Tongue (tissue), 2 donors: ENCODE results near the gene SND1. TPM values are rescaled to one million over a fixed set of nuclear protein-coding genes. Genes with fewer than 3 reads are reported as not detected.

Experiments used
- DNase-seq: peaks from one replicate; pipeline ENCODE4 v3.0.0-alpha.2; 2015
- total RNA-seq: library from RNA; depleted of rRNA; stranded (reverse); fragments of >200 nt; gene quantifications from one replicate; pipeline ENCODE4 v1.2.3, GENCODE V29; 2014

Gene SND1
- total RNA-seq, 1 donor from 2014 or later, result 111 TPM

DNA sequence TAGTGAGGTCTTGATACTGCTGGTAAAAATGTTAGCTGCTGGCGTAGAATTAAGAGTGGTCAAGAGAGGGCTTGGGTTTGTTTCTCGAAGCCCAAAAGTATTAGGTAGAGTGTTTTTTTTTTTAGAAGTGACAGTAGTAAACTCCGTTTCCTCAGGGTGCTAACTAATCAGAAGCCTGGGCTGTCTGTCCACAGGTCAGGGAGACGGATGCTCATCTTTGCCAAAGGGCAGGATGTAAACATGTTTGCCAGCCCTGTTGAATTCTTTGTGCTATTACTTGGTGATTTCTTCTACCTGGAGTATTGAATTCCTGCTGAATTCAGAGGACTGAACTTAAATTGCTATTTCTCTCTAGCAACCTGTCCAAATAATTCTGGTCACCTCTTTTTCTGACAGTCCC, 117.1 kb downstream of the SND1 start:
- no peak for DNase-seq

DNA sequence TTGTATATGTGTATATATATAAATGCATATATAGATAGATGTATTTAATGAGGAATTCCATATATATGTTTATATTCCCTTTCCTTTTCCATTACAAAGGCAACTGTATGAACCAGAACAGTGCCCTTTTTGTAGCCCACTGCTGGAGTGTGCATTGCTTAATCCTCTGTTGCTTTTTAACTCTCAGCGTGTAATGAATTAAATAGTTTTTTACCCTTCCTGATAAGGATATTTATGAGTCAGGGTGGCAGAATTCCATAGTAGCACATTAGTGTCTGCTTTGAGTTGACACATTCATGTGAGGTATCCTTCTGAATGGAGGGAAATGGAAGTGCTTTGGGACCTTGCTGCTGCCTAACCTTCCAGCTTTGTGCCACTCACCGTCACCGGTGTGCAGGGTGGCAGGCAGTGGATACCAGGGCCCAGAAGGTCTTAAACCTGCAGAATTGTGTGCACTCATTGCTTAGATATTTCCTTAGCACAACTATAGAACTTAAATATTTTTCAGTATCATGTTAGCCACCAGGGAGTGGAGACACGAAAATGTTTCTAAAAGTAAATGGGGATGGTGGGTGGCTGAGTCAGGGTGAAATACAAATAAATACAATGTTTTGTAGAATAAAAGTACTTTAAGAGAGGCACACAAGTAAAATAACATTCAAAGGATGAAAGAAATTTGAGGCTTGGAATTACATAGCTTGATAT, 117.9 kb downstream of the SND1 start:
- no peak for DNase-seq

DNA sequence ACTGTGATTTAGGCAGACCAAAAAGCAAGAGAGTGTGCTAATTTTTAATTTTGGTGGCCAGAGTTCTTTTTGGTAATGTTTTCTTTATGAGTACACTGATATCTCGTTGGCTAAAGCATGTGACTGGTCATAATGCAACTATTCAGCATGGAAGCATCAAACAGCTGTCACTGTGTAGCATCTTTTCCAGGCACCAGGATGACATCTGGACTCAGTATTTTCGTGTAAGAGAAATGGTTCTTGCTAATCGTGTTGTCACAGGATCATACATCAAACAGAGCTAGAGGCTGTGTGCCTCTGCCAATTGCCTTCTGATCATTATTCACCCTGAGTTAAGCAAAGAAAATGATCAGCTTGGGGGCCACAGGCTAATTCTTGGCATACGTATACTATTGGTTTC, 118.9 kb downstream of the SND1 start:
- DNase-seq, result no peak

DNA sequence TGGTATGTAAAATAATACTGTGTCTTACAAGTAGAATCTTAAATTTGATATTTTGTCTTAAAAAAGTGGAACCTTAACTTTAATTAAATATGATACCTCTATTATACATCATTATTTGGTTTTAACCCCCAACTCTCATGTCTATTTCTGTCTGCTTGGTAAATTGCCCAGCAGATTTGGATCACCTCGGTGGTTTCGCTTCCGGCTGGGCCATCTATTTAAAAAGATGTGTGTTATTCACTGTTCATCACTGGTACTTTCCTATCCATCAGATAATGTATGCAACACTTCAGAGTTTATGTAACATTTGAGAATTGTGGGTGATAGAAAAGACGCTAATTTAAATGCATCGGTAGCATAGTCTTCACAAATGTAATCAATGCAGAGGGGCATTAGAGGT, 119.7 kb downstream of the SND1 start:
- no peak for DNase-seq

DNA sequence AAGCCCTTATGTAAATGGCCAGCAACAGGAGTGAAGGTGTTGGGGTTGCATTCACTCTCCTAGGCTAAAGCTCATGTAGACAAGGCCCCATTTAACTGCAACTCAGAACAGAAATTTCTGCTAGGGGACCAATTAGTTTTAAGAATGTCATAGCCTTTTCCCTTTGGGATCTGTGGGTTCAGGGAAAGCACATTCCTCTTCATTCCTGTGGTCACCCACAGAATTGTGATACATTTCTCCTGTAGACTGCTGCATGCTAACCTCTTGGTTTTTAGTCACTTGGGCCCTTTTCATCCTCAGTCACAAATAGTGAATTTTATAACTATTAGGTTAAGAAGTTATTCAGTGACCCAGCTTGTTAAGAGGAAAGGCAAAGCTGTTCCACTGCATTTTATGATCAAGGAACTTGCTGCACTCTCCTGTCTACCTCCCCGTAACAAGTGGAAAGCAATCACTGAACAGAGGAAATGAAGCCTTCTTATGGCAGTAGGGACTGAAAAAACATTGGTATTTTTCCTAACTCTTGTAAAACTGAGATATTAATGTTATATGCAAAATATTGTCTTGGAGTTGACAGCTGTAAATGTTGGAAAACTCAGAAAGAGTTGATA, 124.9 kb downstream of the SND1 start:
- no peak for DNase-seq

DNA sequence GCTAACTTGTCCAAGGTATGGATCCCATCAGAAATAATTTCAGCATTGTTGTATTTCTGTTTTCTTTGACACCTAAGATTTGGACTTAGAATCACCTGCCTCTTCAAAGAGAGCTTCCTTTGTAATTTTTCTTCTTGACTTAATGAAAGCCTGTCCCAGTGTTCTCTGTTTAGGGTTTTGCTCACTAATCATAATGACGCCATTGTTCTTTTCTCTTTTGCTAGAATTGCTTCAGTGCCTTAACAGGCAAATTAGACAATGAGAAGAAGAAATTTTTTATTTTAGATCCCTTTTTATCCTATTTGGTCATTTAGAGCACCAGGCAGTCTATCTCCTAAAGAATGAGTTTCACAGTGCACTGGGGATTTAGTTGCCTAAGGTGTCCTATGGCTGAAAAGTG, 128.5 kb downstream of the SND1 start:
- no peak for DNase-seq

DNA sequence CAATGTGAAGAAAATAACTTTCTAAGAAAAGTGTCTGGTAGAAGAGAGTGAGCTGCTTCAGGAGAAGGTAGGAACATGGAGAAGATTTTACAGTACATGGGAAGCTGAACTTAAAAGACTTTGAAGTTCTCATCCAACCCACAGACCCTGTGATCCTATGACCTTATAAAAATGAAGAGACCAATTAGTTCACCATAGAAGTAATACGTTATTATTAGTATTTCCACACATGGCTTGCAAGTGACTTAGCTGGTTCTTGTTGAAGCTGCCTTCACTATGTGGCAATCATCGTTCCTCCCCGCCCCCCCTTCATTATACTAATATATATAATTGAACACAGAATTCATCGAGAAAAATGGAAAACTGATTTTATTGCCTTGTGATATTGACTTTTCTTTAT, 129.1 kb downstream of the SND1 start:
- DNase-seq, result no peak

DNA sequence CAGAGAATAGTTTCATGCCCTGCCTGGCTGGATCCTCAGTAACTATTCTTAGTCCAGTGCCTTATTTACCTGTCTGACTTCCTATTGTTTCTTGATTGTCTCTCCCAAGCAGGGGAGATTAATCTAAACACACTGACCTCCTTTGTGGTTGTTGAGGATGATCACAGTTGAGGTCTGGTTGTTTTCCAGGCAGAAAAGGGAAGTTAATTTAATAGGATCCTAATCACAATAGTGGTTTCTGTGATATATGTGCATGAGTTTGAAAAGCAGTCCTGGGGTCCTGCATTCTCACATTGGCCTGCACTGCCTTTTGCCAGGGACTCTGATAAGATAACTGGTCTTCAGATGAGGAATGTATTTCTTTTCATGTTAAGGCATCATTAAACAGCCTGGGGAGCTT, 130.1 kb downstream of the SND1 start:
- no peak for DNase-seq

DNA sequence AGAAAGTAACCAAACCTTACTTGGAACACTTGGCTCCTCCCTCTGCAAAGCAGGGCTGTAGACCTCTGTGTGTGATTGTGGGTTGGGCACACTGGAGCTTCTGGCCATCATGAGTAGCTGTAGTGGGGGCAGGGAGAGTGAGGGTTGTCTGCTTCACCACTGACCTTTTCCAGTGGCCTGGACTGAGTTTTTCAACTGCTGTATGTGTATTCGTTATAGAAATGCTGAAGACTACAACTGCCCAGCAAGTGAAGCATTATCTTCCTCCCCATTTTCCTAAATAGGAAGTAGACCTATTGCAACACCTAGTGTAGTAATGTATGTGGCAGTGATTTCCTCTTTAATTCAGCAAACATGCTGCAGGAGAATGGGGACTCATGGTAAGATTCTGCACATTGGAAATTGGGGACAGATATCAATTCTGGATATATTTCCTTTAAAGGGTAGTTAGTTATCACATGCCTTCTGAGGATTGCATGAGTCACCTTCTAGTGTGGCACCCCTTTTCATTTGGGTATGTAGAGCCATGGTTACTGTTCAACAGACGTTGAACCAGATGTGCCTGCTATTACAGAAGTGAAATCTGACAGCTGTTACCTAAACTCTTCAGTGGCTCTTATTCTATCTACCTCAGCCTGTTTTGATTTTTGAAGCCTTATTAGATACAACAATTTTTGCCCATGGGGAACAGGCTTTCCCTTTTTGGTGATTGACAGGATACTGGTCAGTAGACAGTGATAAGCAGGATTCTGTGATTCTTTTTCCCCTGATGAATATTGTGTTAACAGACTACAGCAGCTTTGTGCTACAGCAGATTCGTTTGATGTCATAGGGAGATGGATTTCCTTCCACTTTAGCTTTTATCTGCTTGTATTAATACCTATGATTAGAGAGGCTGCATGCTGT, 130.9 kb downstream of the SND1 start:
- DNase-seq, result no peak

DNA sequence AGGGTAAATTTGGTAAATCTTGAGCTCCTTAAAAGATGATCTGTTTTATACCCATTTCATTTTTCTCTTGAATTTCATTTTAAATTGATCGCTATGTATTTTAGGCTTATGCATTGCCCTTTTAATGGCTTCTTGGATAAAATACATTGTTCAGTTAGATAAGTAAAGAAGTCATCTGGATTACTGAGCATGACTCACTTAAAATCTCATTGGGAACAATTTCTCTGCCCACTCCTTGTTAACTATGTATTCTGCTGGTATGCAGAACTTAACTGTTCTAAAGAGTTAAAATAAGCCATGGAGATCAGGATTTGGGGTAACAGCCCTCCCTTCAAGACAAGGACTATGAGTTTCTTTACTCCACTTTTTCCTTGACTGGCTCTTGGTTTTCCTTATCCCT, 134.2 kb downstream of the SND1 start:
- no peak for DNase-seq

DNA sequence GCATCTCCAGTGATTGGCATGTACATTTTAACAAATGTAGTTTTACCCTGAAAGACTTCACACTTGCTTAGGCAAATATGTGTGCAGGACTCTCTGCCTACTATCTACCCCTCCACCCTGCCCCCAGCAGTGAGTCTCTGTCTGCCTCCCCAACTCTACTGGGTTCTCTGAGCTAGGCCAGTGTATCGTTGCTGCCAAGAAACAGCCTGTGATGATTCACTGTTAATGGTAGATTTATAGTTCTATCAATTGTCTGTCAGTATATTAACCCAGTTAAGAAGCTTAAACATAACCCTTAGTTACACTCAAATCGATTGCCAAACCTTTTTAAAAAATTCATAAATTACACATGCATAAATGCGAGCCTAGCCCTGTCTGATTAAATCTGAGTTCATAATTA, 137.0 kb downstream of the SND1 start:
- no peak for DNase-seq

DNA sequence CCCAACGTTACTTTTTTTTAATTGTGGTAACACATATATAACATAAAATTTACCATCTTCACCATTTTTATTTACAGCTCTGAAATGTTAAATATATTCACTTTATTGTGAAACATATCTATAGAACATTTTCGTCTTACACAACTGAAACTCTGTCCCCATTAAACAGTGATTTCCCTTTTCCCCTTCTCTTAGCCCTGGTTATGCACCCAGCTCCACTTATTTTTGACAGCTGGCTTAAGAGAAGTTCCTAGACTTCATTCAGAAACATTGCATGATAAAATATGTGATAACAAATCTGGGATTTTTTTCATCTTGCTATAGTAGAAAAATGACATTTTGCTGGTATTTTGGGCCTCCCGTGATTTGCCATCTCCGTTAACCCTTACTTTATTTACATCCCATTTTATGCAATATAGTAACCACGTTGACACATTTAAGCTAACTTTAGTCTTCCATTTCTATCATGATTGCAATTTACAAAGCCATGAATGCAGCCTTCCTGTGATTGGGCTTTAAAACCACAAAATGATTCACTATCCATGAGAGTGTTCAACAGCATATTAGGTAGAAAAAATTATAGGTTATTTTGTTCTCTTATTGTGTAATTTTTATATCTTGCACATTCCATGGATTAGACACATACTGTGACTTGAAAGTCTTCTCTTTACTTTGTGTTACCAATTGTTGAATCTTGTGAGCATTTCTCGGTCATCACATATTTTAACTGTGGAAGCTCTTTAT, 139.6 kb downstream of the SND1 start:
- DNase-seq, result no peak

DNA sequence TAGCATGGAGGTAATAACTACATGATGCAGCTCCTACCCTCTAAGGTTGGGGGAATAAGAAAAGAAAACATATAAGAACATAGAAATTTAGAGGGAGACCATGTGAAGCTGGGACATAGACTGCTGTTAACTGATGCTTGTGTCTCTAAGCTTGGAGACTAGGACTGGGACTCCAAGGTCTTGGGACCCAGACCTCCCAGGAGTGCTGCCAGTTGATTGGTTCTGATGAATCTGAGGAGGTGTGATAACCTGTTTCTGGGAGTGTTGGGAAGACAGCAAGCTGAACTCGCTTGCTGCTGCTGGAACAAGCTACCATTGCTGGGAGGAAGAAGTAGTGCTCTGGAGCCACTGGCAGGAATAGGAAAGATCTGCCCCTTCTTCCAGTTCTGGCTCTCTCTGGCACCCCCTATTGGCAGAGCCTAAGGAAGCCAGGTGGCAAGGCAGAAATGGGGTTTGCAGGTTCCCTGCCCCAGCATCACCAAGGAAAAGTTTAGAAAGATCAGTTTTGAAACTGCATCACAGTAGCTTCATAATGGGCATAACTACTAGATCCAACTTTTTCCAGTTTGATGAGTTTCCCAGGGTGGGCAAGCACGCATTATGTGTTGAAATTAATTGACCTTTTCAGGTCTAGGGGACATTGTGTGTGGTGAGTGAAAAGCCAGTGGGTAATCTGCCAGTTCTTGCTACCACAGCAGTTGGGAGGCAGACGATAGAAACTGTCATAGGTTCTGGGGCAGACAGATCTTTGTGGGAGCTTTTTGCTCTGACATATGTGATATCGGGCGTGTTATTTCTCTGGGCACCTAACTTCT, 140.7 kb downstream of the SND1 start:
- DNase-seq, result no peak

DNA sequence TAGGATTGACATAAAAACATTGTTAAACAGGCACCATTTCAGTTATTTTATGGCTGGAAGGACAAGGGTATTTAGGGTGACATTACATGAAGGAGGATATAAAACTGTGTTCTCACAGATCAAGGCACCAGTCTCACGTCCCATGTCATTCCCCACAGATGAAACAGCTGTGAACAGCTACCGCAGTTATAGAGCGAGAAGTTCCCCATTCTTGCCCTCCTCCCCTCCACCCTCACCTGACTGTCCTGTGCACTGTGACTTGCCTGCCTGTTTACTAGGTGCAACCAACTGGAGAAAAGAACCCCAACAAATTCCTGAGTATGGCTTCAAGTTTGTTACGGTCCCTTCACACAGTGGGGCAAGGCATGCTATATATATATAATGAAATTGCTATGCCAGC, 141.6 kb downstream of the SND1 start:
- DNase-seq, result no peak

DNA sequence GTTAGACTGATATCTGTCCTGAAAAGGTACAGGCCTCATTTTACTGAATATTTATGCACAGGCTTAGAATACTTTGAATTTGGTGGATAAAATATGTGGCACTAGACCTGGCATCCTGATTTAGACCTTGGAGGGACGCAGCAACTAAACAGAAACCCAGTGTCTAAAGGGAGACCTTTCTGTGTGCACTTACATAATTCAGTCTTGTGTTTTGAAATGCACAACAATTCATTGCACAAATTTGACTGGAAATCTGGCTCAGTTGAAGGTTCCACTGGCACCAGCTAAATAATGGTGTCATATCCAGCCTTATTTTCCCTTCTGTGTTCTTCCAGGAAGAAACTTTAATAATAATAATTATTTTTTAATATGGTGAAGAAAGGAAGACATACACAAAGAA, 142.1 kb downstream of the SND1 start:
- no peak for DNase-seq

DNA sequence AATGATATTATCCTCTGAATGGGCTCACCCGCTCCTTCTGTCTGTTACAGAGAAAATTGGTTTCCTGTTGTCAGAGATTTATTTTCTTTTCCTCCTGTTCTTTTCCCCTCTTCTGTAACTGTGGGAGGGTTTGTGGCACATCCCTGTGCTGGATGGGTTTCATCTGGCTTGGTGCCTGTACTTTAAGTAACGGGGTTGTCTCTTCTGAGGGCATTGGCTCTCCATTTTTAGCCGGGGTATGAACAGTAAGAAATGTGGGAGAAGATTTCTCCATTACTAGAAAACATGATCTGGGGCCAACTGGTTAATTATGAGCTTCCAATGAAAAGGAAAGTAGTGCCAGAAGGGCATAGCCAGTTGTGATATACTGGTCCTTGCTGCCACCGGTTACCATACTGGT, 142.6 kb downstream of the SND1 start:
- no peak for DNase-seq

DNA sequence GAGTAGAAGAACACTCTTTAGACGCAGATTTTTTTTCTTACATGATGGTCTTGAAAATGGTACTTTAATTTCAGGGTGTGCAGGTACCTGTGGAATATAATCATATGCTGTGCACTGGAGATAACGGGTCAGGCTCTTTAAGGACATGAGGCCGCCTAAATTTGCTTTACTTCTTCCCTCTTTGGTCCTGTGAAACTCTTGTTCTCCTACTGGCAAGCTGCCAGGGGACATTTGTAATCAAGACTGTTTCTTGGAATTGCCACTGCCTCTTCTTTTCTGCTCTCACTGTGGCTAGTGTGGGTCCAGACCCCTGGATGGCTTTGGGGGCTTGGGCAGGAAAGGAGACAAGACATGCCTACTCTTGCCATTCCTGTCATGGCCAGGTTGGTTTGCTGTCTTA, 146.0 kb downstream of the SND1 start:
- DNase-seq, result peak; percentile 33

DNA sequence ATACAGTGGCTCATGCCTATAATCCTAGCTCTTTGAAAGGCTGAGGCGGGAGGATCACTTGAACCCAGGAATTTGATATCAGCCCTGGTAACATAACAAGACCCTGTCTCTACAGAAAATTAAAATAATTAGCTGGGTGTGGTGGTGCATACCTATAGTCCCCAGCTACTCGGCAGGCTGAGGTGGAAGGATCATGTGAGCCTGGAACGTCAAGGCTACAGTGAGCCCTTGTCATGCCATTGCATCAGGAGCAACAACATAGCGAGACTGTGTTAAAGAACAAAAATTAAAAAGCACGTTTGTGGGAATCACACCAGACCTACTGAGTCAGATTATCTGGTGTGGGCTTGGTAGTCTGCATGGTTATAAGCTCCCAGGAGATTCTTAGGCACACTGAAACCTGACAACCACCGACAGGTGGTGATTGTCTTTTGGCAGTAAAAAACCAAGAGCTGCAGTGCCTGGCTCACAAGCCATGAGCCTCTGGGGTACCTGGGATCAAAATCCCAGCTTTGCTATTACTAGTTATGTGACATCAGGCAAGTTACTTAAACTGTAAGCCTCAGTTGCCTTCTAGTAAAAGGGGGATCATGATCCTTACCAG, 146.9 kb downstream of the SND1 start:
- DNase-seq, result no peak

DNA sequence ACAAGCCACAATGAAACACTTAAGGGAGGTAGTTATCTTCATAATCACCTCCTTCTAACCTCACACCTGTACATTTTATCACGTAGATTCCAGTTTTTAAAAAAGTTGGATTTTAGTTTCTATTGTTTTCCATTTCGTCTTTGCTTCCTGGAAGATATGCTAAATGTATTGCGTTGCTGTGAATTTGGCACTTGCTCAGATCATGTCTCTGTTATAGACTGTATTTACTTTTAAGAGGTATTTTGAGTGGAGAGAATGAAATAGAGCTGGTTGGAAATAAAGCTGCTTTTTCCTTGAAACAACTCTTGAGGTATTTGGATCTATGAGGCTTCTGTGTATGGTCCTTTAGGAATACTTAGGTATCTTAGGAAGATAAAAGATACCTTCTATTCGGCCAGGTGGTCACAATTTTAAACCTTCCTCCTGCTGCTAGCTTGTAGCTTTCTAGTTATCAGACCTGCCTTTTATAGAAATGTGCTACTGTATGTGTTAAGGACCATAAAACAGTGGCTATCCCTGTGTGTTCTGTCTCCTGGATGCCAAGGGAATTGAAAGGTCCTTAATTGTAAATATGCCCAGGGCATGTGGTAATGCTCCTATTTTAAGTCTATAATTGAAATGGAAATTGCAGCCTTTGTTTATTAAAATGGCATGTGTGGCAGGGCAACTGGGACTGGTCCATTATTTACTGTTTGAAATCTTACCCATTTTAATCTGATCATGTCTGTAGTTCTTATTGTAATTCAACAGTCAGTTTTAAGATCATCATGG, 147.7 kb downstream of the SND1 start:
- DNase-seq, result no peak

DNA sequence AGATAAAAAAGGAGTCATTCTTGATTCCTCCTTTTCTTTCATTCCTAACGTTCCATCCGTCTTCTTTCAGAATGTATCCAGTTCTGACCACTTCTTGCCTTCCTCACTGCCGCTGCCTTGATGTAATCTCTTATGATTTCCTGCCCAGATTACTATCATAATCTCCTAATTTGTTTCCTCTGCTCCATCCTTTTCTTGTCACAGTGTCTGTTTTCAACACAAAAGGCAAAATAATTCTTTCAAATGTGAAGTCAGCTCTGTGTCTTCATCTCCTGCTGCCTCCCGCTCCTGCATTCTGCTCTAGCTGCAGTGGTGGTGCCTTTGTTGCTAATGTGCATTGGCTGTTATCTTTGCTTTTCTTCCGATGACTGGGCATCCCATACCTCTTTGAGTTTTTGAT, 150.9 kb downstream of the SND1 start:
- no peak for DNase-seq

DNA sequence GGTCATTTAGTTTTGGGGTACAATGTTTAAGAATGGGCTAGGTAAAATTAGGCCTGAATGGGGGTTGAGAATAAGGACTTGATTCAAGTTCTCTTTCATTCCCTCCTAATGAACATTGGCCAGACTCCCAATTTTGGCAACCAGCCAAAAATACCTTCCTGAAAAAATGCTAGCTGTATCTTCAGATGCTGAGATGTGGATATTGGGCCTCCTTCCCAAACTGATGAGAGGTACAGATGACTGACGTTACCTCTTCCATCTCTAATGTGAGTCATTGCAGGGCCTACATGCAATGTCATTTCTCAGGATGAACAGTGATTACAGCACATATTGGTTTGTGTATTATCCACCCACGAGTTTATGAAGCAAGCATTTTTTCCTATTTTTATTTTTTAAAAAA, 151.6 kb downstream of the SND1 start:
- DNase-seq, result no peak
